A673 (cell line): ENCODE results near the gene NPAS2. TPM values are rescaled to one million over a fixed set of nuclear protein-coding genes. Genes with fewer than 3 reads are reported as not detected.

Experiments used
- BruUV-seq: library from RNA; stranded (reverse); fragments of 400-500 nt; replicated peaks from 2 replicates; lab custom pipeline; 2021; lab: Mats Ljungman, UMichigan
- CTCF ChIA-PET: fragments of 300-600 bp; sonication (Branson Sonifier 250); formaldehyde crosslinking; loops from one replicate; lab custom pipeline; 2022; ENCODE audit warnings: antibody characterized with exemption; lab: Charles Lee
- POLR2A ChIA-PET: fragments of 300-600 bp; sonication (Branson Sonifier 250); formaldehyde crosslinking; loops from one replicate; lab custom pipeline; 2022; ENCODE audit warnings: antibody characterized with exemption; ENCODE audit not compliant: low non-redundant PET; lab: Charles Lee
- DNase-seq: peaks from one replicate; pipeline ENCODE4 v3.0.0-alpha.2; 2015; ENCODE audit warnings: low spot score
- H3K27ac ChIP-seq: fragments of 200-600 bp; sonication (generic); 2 replicates; pipeline ENCODE4 v1.5.1; 2016; ENCODE audit warnings: mixed run types, low read depth, mild to moderate bottlenecking, mixed read lengths, antibody characterized with exemption, low read length; ENCODE audit not compliant: poor library complexity, severe bottlenecking
- H3K27me3 ChIP-seq: fragments of 200-600 bp; sonication (generic); replicated peaks from 2 replicates; pipeline ENCODE4 v1.6.1; 2017; ENCODE audit warnings: mixed run types, low read depth, mild to moderate bottlenecking, mixed read lengths, antibody characterized with exemption, low read length; ENCODE audit not compliant: insufficient read depth, poor library complexity
- H3K36me3 ChIP-seq: fragments of 200-600 bp; sonication (generic); 2 replicates; pipeline ENCODE4 v1.6.1; 2016; ENCODE audit warnings: mixed run types, mild to moderate bottlenecking, mixed read lengths, antibody characterized with exemption, low read length; ENCODE audit not compliant: insufficient read depth, poor library complexity, severe bottlenecking
- H3K4me1 ChIP-seq: fragments of 200-600 bp; sonication (generic); 2 replicates; pipeline ENCODE4 v1.6.1; 2017; ENCODE audit warnings: mixed run types, mild to moderate bottlenecking, mixed read lengths, antibody characterized with exemption, low read length; ENCODE audit not compliant: insufficient read depth, poor library complexity, severe bottlenecking
- H3K4me3 ChIP-seq: fragments of 200-600 bp; sonication (generic); 2 replicates; pipeline ENCODE4 v1.5.1; 2016; ENCODE audit warnings: low read depth, mixed run types, mild to moderate bottlenecking, mixed read lengths, low read length; ENCODE audit not compliant: poor library complexity, severe bottlenecking
- H3K9me3 ChIP-seq: fragments of 200-600 bp; sonication (generic); 2 replicates; pipeline ENCODE4 v1.6.1; 2016; ENCODE audit warnings: mixed run types, low read depth, mild to moderate bottlenecking, mixed read lengths, antibody characterized with exemption, low read length; ENCODE audit not compliant: poor library complexity, severe bottlenecking
- EZH2 ChIP-seq: fragments of 200-600 bp; sonication (generic); IDR thresholded peaks from 2 replicates; pipeline ENCODE4 v1.6.1; 2017; ENCODE audit warnings: borderline replicate concordance, low read depth, mild to moderate bottlenecking, mixed read lengths, antibody characterized with exemption, low read length; ENCODE audit not compliant: poor library complexity, severe bottlenecking
- intact Hi-C: fragments of 100-400 bp; cut with micrococcal nuclease; formaldehyde crosslinking; loops from one replicate; pipeline ENCODE4 v1.10.0; 2022; ENCODE audit not compliant: unreplicated experiment
- total RNA-seq: library from RNA; stranded (reverse); gene quantifications from 2 replicates; pipeline ENCODE4 v1.2.3, GENCODE V29; 2021
- TF ChIP-seq, protein P1 (sequence below): fragments of 300-800, 200-600 bp; sonication (generic); conservative IDR thresholded peaks from 2 replicates; pipeline ENCODE4 v1.5.1; 2017; ENCODE audit warnings: low read depth, mild to moderate bottlenecking, antibody characterized with exemption, low read length, moderate library complexity, mixed read lengths

Gene NPAS2
- total RNA-seq, 1 experiment from 2014 or later: 9.4 TPM

DNA sequence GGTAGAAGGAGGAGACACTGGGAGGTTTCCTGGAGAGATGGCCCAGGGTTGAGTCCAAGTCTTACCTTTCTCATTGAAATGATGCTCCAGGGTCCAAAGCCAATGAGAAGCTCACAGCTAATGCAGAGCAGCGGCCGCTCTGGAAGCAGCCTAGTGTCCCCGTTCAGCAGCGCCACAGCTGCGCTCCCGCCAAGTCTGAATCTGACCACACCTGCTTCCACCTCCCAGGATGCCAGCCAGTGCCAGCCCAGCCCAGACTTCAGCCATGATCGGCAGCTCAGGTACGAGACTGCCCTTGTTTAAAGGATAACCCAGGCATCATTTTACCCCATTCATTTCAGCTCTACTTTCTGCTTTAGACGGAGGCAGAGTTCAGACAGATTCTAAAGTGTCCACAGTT lies 170.2 kb downstream of the NPAS2 start:
- DNase-seq: no peak
- ChIA-PET POLR2A (interaction anchor here (0.7 kb wide), 1 partner anchor 12 kb away, joined by 4 read pairs; the partner anchor contains the start of gene RPL31), CTCF (no interaction called here)
- Histone ChIP-seq H3K4me3 (no peak overlapping the region), H3K4me1 (no peaks in the 10 kb centered on the region), H3K27ac (no peak overlapping the region), H3K27me3 (no peaks in the 10 kb centered on the region), H3K36me3 (no peaks in the 10 kb centered on the region), H3K9me3 (no peaks in the 10 kb centered on the region)
- TF ChIP-seq EZH2: no peak
- TF ChIP-seq, protein P1, sequence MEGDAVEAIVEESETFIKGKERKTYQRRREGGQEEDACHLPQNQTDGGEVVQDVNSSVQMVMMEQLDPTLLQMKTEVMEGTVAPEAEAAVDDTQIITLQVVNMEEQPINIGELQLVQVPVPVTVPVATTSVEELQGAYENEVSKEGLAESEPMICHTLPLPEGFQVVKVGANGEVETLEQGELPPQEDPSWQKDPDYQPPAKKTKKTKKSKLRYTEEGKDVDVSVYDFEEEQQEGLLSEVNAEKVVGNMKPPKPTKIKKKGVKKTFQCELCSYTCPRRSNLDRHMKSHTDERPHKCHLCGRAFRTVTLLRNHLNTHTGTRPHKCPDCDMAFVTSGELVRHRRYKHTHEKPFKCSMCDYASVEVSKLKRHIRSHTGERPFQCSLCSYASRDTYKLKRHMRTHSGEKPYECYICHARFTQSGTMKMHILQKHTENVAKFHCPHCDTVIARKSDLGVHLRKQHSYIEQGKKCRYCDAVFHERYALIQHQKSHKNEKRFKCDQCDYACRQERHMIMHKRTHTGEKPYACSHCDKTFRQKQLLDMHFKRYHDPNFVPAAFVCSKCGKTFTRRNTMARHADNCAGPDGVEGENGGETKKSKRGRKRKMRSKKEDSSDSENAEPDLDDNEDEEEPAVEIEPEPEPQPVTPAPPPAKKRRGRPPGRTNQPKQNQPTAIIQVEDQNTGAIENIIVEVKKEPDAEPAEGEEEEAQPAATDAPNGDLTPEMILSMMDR: no peak
- intact Hi-C loops: no loop called here
- BruUV-seq: no TSS peak

DNA sequence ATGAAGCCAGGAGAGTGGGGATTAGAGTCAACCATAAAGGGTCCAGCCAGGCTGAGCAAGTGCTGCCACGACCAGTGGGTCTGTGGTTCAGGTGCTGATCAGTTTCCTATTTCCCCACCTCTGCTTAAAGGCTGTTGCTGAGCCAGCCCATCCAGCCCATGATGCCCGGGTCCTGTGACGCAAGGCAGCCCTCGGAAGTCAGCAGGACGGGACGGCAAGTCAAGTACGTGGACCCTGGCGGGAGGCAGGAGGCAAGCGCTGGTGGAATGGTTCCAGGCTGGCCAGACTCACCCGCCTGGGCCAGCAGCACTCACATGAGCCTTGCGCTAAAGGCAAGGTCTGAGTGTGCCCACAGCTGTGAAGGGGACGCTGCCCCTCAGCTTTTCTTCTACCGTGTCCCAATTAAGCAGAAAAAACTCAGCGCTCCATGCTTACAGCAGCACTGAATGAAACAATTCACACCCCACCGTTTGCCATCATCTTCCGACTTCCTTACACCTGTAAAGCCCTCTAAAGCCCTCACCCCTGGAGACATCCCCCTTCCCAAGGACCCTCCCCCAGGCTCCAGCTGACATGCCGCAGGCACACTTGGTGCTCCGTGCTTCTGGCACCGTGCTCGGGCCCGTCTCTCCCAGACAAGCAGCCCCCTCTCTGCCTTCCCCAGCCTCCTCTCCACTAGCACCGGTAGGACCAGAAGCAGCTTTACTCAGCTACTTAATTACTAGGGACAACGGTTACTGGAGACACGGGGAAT lies 170.9 kb downstream of the NPAS2 start:
- POLR2A ChIA-PET: interaction anchor here (0.7 kb wide), 1 partner anchor 11 kb away, joined by 4 read pairs; the partner anchor contains the start of gene RPL31
- intact Hi-C loops: no loop called here
- Histone ChIP-seq H3K27me3 (no peaks in the 10 kb centered on the region), H3K27ac (no peak overlapping the region), H3K36me3 (no peaks in the 10 kb centered on the region), H3K4me3 (no peak overlapping the region), H3K4me1 (no peaks in the 10 kb centered on the region), H3K9me3 (no peaks in the 10 kb centered on the region)
- no peak for TF ChIP-seq EZH2
- TF ChIP-seq, protein P1: no peak
- CTCF ChIA-PET: no interaction called here
- DNase-seq: no peak
- no TSS peak for BruUV-seq

DNA sequence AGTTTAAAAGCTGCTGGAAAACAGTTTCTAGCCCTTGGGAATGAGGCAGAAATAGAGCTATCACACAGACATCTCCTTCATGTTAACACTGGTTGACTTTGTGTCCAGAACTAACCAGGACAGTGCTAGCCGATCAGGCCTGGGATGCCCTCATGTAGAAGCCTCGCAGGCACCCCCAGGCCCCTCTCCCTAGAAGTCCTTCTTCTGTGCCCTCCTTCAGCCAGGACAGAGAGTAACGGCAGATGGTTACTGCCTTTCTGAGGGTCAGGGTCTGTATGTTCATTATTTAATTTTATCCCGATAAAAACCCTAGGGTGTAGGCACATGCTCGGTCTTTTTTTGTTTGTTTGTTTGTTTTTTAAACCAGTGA lies 171.4 kb downstream of the NPAS2 start:
- ChIA-PET POLR2A (no interaction called here), CTCF (no interaction called here)
- no peak for DNase-seq

More for the DNA sequence above, 171.4 kb downstream of the NPAS2 start:
- no peaks in the 10 kb centered on the region for H3K4me1 ChIP-seq
- H3K9me3 ChIP-seq: no peaks in the 10 kb centered on the region
- H3K27me3 ChIP-seq: no peaks in the 10 kb centered on the region
- no peak overlapping the region for H3K4me3 ChIP-seq
- H3K27ac ChIP-seq: no peak overlapping the region
- intact Hi-C loops: no loop called here
- no peaks in the 10 kb centered on the region for H3K36me3 ChIP-seq
- TF ChIP-seq, protein P1: no peak
- TF ChIP-seq EZH2: no peak
- BruUV-seq: no TSS peak
